Fibroblast of pulmonary artery (primary cell): Measurements from ENCODE around the gene NPDC1.

Experiments
- DNase-seq: peaks from one replicate; pipeline ENCODE4 v3.0.0-alpha.2; 2010; ENCODE audit warnings: low read depth
- H3K4me3 ChIP-seq: replicated peaks from 2 replicates; pipeline ENCODE4 v1.5.1; 2011; ENCODE audit warnings: low read depth, mild to moderate bottlenecking, control low read depth, low read length, moderate library complexity
- CTCF ChIP-seq: IDR thresholded peaks from 2 replicates; pipeline ENCODE4 v1.5.1; 2011; ENCODE audit warnings: mild to moderate bottlenecking, control low read depth, low read length, inconsistent platforms; ENCODE audit errors: missing control alignments

Gene NPDC1

GRCh38 chr9:137042751-137043727, 2.9 kb downstream of the NPDC1 start:
- DNase-seq, result no peak
- no peak overlapping the region for H3K4me3 ChIP-seq
- TF ChIP-seq CTCF, result no peak

- TF ChIP-seq CTCF, result no peak
- no peak for DNase-seq
- no peak overlapping the region for H3K4me3 ChIP-seq
Measured at GRCh38 chr9:137041124-137041523, 4.9 kb downstream of the NPDC1 start.

GRCh38 chr9:137040568-137040967, 5.4 kb downstream of the NPDC1 start:
- DNase-seq, result no peak
- TF ChIP-seq CTCF, result no peak
- no peak overlapping the region for H3K4me3 ChIP-seq

- no peak overlapping the region for H3K4me3 ChIP-seq
- TF ChIP-seq CTCF, result no peak
- no peak for DNase-seq
Measured at GRCh38 chr9:137039611-137040366, 6.2 kb downstream of the NPDC1 start.

GRCh38 chr9:137038916-137039315, 7.1 kb downstream of the NPDC1 start:
- no peak for DNase-seq
- H3K4me3 ChIP-seq, result no peak overlapping the region
- TF ChIP-seq CTCF, result no peak

- no peak for DNase-seq
- no peak overlapping the region for H3K4me3 ChIP-seq
- no peak for TF ChIP-seq CTCF
Measured at GRCh38 chr9:137037483-137037882, 8.5 kb downstream of the NPDC1 start.
